NCI-H1105 treated with DMSO at 0.1 percent for 48 hours (cell line): ENCODE results near the gene LRRC49.
"Not testable (repeated sequence)": the region's sequence is repeated elsewhere in the genome, so short reads cannot be mapped to it uniquely, and the experiment has no call there.

Source experiments
- DNase-seq: peaks from one replicate; lab custom pipeline; 2025; lab: John Stamatoyannopoulos, UW

LRRC49 gene

GRCh38 chr15:70892002-70892911, at the start of gene LRRC49, which contains the start of gene THAP10:
LRRC49 (plus strand) TSS chr15:70892826; CDS start chr15:70892895, 69 bp downstream.
THAP10 (minus strand) TSS chr15:70892433; CDS start chr15:70892272, 161 bp downstream.
- peak; percentile 99 for DNase-seq

GRCh38 chr15:70845602-70846360, 46.8 kb upstream of the LRRC49 start:
- no peak for DNase-seq

GRCh38 chr15:70851889-70852288, 40.7 kb upstream of the LRRC49 start:
- no peak for DNase-seq

- DNase-seq: no peak
Measured at GRCh38 chr15:70852501-70853317, 39.9 kb upstream of the LRRC49 start.

GRCh38 chr15:70853318-70853972, 39.2 kb upstream of the LRRC49 start:
- DNase-seq: peak; percentile 60

- peak; percentile 72 for DNase-seq
Measured at GRCh38 chr15:70853973-70854665, 38.5 kb upstream of the LRRC49 start, which contains the start of gene LARP6. LARP6 (minus strand) TSS chr15:70854157; CDS start chr15:70854088, 69 bp downstream.

- no peak for DNase-seq
Measured at GRCh38 chr15:70854666-70854976, 38.0 kb upstream of the LRRC49 start.

- no peak for DNase-seq
Measured at GRCh38 chr15:70855764-70856163, 36.9 kb upstream of the LRRC49 start.

- DNase-seq: no peak
Measured at GRCh38 chr15:70856177-70856883, 36.3 kb upstream of the LRRC49 start.

- DNase-seq: no peak
Measured at GRCh38 chr15:70856884-70857561, 35.6 kb upstream of the LRRC49 start.

GRCh38 chr15:70857562-70858285, 34.9 kb upstream of the LRRC49 start:
- no peak for DNase-seq

- DNase-seq: not testable (repeated sequence)
Measured at GRCh38 chr15:70858614-70859321, 33.9 kb upstream of the LRRC49 start.

- DNase-seq: no peak
Measured at GRCh38 chr15:70859322-70859908, 33.2 kb upstream of the LRRC49 start.

GRCh38 chr15:70859998-70860397, 32.6 kb upstream of the LRRC49 start:
- no peak for DNase-seq

GRCh38 chr15:70863450-70864218, 29.0 kb upstream of the LRRC49 start:
- no peak for DNase-seq

- DNase-seq: no peak
Measured at GRCh38 chr15:70866982-70867641, 25.5 kb upstream of the LRRC49 start.
